Measurements from ENCODE around the gene MMP15.
"Not testable (repeated sequence)": the region's sequence is repeated elsewhere in the genome, so short reads cannot be mapped to it uniquely, and the experiment has no call there.

MMP15 gene

DNA sequence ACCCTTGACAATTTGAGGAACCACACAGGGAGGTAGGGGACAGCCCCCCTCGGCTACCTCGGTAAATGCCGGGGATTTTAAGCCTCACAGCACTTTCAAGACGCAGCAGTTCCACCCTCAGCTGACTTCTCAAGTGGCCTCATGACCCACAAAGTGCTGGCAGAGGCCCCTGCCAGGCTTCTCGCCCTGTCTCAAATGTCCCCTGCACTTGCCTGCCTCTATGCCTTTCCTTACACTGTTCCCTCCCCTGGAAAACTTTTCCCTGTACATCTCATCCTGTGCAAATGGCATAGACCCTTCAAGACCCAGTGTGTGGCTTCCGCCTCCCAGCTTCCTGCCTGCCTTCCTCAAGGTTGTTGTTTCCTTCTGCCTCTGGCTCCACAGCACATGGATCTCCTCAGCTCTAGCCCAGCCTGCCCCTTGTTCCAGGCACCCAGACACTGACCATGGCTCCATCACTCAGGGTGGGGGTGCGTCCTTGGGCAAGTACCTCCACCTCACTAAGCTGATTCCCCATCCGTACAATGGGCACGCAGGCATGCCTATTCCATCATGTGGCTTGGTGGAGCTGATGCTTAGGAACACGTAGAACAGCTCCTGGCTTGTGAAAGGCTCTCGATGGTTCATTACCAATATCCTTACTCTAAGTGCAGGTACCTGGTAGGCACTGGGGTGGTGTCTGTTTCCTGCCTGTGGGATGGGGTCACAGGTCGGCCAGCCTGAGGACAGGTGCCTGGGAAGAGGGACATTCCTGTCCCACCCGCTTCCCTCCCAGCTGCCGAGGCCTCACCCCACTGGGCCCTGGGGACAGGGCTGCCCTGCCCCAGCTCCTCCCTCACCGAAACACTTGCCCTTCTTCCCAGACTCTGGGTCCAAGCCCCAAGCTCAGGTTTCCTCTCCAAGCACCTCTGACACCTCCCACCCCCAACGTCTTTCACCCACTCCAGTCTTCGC, 24.0 kb downstream of the MMP15 start:
- DNase-seq, result no peak

GRCh38 chr16:58051296-58051695, 25.7 kb downstream of the MMP15 start:
- no peak for DNase-seq

DNA sequence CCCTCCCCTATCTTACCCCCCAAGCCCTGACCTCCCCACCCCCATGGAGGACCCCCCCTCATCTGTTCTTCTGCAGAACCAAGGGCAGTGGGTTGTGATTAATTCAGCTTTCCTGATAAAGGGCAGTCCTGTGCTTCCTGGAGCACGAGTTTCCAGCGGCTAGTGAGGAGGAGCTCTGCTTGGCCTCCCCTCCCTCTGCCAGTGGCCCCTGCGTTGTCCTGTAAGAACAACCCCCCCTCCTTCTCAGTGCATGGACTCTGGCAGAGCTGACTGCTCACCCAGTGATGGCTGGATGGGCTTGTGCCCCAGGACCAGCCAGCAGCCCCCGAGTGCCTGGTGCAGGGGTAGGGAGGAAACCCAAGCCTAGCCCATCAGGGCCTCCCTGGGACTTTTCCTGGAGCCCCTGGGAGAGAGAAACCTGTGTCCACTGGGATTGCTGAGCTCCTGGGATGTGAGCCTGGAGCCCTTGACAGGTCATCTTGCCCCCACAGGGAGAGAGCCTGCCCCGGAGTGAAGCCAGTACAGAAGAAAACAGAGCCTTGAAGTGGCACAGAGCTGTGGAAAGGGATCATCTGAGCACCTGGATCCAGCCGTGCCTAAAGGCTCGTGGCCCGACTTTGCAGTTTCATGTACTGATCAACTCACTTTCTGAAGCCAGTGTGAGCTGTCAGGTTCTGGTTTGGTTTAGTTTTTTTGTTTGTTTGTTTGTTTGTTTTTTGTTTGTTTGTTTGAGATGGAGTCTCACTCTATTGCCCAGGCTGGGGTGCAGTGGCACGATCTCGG, 26.5 kb downstream of the MMP15 start:
- DNase-seq, result no peak

- DNase-seq, result no peak
Observed at GRCh38 chr16:58053682-58054005, 28.1 kb downstream of the MMP15 start.

- DNase-seq, result peak; percentile 5
Observed at GRCh38 chr16:58054289-58054688, 28.7 kb downstream of the MMP15 start.

DNA sequence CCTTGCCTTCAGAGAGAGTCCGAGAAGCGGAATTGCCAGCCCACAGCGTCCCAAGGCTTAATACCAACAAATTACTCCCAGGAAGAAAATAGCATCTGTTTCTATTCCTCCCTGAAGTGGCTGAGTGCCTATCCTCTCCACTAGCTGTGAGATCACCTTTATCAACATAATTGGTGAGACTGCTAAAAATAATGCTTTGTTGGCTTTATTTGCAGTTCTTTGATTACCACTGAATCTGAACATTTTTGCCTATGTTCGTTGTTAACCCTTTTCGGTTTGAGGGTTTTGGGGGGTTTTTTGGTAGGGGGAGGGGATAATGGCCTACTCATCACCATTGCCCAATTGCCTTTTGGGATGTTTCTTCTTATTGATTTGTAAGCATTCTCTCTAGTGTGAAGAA, 31.0 kb downstream of the MMP15 start:
- DNase-seq, result no peak

GRCh38 chr16:58057121-58057520, 31.6 kb downstream of the MMP15 start:
- DNase-seq, result no peak

DNA sequence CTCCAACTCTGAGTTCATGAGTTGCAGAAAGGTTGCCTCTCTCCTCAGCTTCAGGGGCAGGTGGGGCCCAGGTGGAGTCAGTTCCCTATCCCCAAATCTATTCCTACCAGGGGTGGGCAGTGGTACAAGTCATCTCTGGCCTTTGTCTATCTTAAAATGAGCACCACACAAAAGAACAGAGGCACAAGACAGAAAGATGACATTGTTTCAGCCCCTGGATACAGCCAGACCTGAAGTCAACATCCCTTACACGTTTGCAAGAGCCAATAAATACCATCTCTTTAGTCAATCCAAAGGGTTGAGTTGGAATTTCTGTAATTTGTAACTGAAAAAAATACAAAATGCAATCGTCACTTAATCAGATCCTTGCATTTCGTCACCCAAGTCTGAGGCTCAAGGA, 32.2 kb downstream of the MMP15 start:
- no peak for DNase-seq

GRCh38 chr16:58062821-58063220, 37.3 kb downstream of the MMP15 start:
- DNase-seq, result no peak

GRCh38 chr16:58063377-58064076, 38.0 kb downstream of the MMP15 start:
- no peak for DNase-seq

GRCh38 chr16:58070585-58070984, 45.0 kb downstream of the MMP15 start:
- DNase-seq, result no peak

DNA sequence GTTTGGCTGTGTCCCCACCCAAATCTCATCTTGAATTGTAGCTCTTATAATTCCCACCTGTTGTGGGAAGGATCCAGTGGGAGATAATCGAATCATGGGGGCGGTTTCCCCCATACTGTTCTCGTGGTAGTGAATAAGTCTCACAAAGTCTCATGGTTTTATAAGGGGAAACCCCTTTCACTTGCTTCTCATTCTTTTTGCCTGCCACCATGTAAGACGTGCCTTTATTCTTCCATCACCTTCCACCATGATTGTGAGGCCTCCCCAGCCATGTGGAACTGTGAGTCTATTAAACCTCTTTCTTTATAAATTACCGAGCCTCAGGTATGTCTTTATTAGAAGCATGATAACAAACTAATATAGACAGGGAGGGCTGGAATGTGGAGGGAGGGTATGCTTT, 46.6 kb downstream of the MMP15 start:
- DNase-seq, result not testable (repeated sequence)

DNA sequence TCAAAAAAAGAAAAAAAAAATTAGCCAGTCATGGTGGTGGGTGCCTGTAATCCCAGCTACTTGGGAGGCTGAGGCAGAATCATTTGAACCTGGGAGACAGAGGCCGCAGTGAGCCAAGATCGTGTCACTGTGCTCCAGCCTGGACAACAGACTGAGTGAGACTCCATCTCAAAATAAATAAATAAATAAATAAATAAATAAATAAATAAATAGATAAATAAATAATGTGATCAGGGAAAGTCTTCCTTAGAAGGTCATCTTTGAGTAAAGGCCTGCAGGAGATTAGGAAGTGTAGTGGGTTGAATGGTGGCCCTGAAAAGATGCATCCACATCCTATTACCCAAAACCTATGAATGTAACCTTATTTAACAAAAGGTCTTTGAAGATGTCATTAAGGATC, 47.5 kb downstream of the MMP15 start:
- DNase-seq, result not testable (repeated sequence)

DNA sequence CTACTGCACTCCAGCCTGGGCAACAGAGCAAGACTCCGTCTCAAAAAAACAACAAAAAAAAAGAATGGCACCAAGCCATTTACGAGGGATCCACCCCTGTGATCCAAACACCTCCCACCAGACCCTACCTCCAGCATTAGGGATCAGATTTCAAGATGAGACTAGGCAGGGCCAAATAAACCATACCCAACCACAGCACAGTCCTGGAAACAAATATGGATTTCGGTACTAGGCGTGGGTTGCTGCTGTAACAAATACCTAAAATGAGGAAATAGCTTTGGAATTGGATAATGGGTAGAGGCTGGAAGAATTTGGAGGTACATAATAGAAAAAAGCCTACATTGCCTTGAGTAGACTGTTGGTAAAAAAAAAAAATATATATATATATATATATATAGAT, 49.1 kb downstream of the MMP15 start:
- DNase-seq, result no peak

- DNase-seq, result no peak
Observed at GRCh38 chr16:58076514-58076913, 51.0 kb downstream of the MMP15 start.

DNA sequence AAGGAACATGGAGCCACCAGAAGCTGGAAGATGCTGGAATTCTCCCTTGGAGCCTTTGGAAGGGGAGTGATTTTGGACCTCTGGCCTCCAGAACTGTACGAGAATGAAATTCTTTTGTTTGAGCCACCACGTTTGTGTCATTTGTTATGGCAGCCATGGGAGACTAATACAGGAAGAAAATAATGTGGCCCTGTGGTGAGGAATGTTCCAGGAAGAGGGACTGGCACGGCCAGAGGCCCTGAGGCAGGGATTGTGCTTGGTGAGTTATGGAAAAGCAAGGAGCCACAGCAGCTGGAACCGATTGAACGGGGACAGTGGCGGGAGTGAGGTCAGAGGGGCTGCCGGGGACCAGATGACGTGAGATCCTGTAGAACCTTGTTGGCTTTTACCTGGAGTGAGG, 52.2 kb downstream of the MMP15 start:
- no peak for DNase-seq

DNA sequence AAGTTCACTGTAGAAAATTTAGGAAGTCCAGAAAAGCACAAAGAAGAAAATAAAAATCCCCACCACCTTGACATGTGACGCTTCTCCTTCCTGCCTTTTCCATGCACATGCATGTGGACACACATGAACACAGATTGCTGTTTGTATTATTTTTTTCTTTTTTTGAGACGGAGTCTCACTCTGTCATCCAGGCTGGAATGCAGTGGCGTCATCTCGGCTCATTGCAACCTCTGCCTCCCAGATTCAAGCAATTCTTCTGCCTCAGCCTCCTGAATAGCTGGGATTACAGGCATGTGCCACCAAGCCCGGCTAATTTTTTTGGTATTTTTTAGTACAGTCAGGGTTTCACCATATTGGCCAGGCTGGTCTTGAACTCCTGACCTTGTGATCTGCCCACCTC, 55.1 kb downstream of the MMP15 start:
- DNase-seq, result not testable (repeated sequence)

GRCh38 chr16:58082381-58082780, 56.8 kb downstream of the MMP15 start:
- no peak for DNase-seq

- no peak for DNase-seq
Observed at GRCh38 chr16:58084635-58085034, 59.1 kb downstream of the MMP15 start.

DNA sequence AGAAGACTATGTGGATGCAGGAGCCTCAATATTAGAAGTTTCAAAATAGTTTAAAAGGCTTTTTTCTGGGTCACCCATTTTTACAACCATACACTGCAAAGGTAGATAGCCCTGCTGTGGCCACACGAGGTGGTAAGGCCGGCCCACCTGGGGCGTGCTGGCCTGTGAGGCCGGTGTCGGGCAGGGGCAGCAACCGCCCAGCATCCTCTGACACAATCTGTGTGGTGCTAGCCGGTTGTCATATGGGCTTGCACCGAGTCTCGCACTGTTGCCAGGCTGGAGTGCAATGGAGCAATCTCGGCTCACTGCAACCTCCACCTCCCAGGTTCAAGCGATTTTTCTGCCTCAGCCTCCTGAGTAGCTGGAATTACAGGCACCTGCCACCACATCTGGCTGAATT, 59.6 kb downstream of the MMP15 start:
- DNase-seq, result no peak

DNA sequence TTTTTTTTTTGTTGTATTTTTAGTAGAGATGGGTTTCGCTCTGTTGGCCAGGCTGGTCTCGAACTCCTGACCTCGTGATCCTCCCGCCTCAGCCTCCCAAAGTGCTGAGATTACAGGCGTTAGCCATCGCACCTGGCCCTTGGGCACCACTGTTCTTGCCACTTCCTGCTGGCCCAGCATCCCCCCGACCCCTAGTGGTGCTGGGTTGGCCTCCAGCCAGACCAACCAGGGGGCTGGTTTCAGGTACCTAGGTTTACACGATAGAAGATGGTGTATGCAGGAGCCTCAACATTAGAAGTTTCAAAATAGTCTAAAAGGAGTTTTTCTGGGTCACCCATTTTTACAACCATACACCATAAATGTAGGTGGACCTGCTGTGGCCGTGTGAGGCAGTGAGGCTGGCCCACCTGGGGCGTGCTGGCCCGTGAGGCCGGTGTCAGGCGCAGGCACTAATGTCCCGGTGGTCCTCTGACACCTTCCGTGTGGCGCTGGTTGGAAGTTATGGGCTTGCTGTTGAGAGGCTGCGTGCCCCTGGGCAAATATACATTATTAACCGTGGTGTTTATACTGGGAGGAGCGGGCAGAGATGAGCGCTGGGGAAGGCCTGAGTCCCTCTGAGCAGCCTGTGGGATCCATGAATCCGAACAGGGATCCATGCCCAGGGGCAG, 60.2 kb downstream of the MMP15 start:
- no peak for DNase-seq

- DNase-seq, result no peak
Observed at GRCh38 chr16:58086381-58087208, 61.0 kb downstream of the MMP15 start.
